Measurements from ENCODE around the gene CACNA1C. TPM values are rescaled to one million over a fixed set of nuclear protein-coding genes. Genes with fewer than 3 reads are reported as not detected.

The CACNA1C gene
- total RNA-seq, 4 donors from 2014 or later = 9.7 to 42.1 (median 18.1) TPM

- TF ChIP-seq CTCF (IDR thresholded peaks at IDR 0.05) = no peak
- no peak for TF ChIP-seq POLR2A (IDR thresholded peaks at IDR 0.05)
- H3K4me1 ChIP-seq = peaks cover 0 to 23% (median 0%) of the 10 kb centered on the region in 4 donors
- no peaks in the 10 kb centered on the region for H3K36me3 ChIP-seq
- H3K9me3 ChIP-seq = no peaks in the 10 kb centered on the region
- H3K27ac ChIP-seq = no peak overlapping the region
- DNase-seq = no peak
- H3K27me3 ChIP-seq = no peaks in the 10 kb centered on the region
- H3K4me3 ChIP-seq = no peak overlapping the region
Measured at GRCh38 chr12:2108975-2109671, 56.3 kb downstream of the CACNA1C start.

GRCh38 chr12:2110127-2110526, 57.3 kb downstream of the CACNA1C start:
- Histone ChIP-seq H3K4me3 (no peak overlapping the region), H3K27ac (no peak overlapping the region), H3K4me1 (peaks cover 0 to 23% (median 0%) of the 10 kb centered on the region in 4 donors), H3K27me3 (no peaks in the 10 kb centered on the region), H3K36me3 (no peaks in the 10 kb centered on the region), H3K9me3 (no peaks in the 10 kb centered on the region)
- peak in 1 of 3 donors; percentile 20 for DNase-seq
- TF ChIP-seq CTCF (IDR thresholded peaks at IDR 0.05) (no peak), POLR2A (IDR thresholded peaks at IDR 0.05) (no peak)

GRCh38 chr12:2110849-2111566, 58.2 kb downstream of the CACNA1C start:
- peak in 1 of 3 donors; percentile 24 for DNase-seq
- H3K27ac ChIP-seq = no peak overlapping the region
- no peak for TF ChIP-seq CTCF (IDR thresholded peaks at IDR 0.05)
- TF ChIP-seq POLR2A (IDR thresholded peaks at IDR 0.05) = no peak
- no peaks in the 10 kb centered on the region for H3K36me3 ChIP-seq
- no peak overlapping the region for H3K4me3 ChIP-seq
- peaks cover 0 to 23% (median 0%) of the 10 kb centered on the region in 4 donors for H3K4me1 ChIP-seq
- H3K27me3 ChIP-seq = no peaks in the 10 kb centered on the region
- H3K9me3 ChIP-seq = no peaks in the 10 kb centered on the region

GRCh38 chr12:2111826-2112225, 59.0 kb downstream of the CACNA1C start:
- H3K27ac ChIP-seq = no peak overlapping the region

GRCh38 chr12:2112401-2112800, 59.6 kb downstream of the CACNA1C start:
- H3K27ac ChIP-seq = peak overlapping the region in 2 of 4 donors; percentile 6 to 7
- H3K9me3 ChIP-seq = no peaks in the 10 kb centered on the region
- TF ChIP-seq POLR2A (IDR thresholded peaks at IDR 0.05) (no peak), CTCF (IDR thresholded peaks at IDR 0.05) (no peak)
- no peak overlapping the region for H3K4me3 ChIP-seq
- peak in 1 of 3 donors; percentile 63 for DNase-seq
- H3K4me1 ChIP-seq = peaks cover 0 to 23% (median 0%) of the 10 kb centered on the region in 4 donors
- H3K27me3 ChIP-seq = no peaks in the 10 kb centered on the region
- no peaks in the 10 kb centered on the region for H3K36me3 ChIP-seq

More at GRCh38 chr12:2111826-2112225, 59.0 kb downstream of the CACNA1C start:
- no peak for TF ChIP-seq POLR2A (IDR thresholded peaks at IDR 0.05)
- TF ChIP-seq CTCF (IDR thresholded peaks at IDR 0.05) = no peak
- H3K36me3 ChIP-seq = no peaks in the 10 kb centered on the region
- H3K9me3 ChIP-seq = no peaks in the 10 kb centered on the region
- H3K4me3 ChIP-seq = no peak overlapping the region
- no peaks in the 10 kb centered on the region for H3K27me3 ChIP-seq
- peak in 1 of 3 donors; percentile 40 for DNase-seq
- peaks cover 0 to 23% (median 0%) of the 10 kb centered on the region in 4 donors for H3K4me1 ChIP-seq
